LNCaP clone FGC (cell line): Measurements from ENCODE around the gene PRPF39.

Experiments
- DNase-seq: peaks from one replicate; pipeline ENCODE4 v3.0.0-alpha.2; 2011; ENCODE audit warnings: low read depth
- H3K4me3 ChIP-seq: 2 replicates; pipeline ENCODE4 v1.5.1; 2011; ENCODE audit warnings: mild to moderate bottlenecking, low read depth, low read length, control low read depth
- TF ChIP-seq, protein P1 (sequence below): IDR thresholded peaks from 2 replicates; pipeline ENCODE4 v1.5.1; 2012; ENCODE audit warnings: mild to moderate bottlenecking; ENCODE audit not compliant: control insufficient read depth, insufficient read depth; ENCODE audit errors: extremely low read depth

The PRPF39 gene

DNA sequence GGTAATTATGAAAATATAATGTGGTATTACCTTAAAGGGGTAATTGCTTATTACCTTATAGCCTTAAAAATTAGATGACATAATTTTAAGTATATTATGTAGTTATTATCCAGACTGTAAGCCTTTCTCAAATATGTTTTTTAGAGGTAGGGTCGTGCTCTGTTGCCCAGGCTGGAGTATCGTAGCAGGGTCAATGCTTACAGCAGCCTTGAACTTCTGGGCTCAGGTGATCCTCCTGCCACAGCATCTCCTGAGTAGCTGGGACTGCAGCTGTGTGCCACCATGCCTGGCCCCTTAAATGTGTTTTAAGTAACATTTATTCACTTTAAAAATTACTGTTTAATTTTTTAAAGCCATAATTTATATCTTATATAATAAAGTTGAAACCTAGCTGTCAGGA lies 10.4 kb downstream of the PRPF39 start:
- DNase-seq, result no peak
- no peak overlapping the region for H3K4me3 ChIP-seq
- TF ChIP-seq, protein P1, sequence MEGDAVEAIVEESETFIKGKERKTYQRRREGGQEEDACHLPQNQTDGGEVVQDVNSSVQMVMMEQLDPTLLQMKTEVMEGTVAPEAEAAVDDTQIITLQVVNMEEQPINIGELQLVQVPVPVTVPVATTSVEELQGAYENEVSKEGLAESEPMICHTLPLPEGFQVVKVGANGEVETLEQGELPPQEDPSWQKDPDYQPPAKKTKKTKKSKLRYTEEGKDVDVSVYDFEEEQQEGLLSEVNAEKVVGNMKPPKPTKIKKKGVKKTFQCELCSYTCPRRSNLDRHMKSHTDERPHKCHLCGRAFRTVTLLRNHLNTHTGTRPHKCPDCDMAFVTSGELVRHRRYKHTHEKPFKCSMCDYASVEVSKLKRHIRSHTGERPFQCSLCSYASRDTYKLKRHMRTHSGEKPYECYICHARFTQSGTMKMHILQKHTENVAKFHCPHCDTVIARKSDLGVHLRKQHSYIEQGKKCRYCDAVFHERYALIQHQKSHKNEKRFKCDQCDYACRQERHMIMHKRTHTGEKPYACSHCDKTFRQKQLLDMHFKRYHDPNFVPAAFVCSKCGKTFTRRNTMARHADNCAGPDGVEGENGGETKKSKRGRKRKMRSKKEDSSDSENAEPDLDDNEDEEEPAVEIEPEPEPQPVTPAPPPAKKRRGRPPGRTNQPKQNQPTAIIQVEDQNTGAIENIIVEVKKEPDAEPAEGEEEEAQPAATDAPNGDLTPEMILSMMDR, result no peak

DNA sequence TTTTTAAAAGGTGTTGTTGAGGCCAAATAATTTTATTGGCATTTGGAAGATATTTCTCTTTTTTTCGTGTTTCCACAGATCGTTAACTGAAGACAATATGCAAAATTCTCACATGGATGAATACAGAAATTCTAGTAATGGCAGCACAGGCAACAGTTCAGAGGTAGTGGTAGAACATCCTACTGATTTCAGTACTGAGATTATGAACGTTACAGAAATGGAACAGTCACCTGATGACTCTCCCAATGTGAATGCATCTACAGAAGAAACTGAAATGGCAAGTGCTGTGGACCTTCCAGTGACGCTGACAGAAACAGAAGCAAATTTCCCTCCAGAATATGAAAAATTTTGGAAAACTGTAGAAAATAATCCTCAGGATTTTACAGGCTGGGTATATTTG lies 11.2 kb downstream of the PRPF39 start:
- DNase-seq, result no peak
- TF ChIP-seq, protein P1, result no peak
- H3K4me3 ChIP-seq, result no peak overlapping the region

DNA sequence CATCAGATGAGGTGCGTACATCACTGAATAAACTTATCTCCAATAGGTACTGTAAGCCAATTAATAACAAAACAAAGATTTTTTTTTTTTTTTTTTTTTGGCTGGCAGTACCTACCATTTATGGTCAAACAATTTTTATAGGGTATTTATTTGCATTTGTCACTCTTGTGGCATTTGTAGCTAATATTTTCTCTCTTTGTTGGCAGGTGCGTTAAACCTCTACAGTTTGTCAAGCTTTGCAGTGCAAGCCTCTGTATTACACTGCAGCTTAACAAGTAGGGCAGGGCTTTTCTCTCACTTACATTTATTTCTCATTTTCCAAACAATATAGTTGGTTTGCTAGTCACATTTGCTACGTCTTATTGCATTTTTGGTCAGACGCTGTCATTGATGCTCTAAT lies 12.3 kb downstream of the PRPF39 start:
- TF ChIP-seq, protein P1, result no peak
- no peak overlapping the region for H3K4me3 ChIP-seq
- peak; percentile 89 for DNase-seq

DNA sequence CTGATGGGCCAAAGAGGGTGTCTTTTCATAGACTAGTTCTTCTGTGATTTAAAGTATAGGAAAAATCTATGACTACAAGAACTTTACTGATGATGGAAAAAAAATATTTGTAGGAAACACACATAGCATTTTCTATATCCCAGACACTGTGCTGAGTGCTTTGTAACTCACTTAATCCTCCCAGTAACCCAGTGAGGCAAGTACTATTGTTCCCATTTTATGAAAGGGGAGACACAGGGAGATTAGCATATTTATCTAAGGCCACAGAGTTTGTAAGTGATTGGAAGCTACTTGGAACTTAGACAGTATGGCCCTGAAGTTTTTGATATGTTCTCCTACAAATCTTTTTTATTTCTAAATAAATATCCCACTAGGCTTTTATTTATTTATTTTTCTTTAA lies 19.9 kb downstream of the PRPF39 start:
- H3K4me3 ChIP-seq, result no peak overlapping the region
- DNase-seq, result no peak
- TF ChIP-seq, protein P1, result no peak

DNA sequence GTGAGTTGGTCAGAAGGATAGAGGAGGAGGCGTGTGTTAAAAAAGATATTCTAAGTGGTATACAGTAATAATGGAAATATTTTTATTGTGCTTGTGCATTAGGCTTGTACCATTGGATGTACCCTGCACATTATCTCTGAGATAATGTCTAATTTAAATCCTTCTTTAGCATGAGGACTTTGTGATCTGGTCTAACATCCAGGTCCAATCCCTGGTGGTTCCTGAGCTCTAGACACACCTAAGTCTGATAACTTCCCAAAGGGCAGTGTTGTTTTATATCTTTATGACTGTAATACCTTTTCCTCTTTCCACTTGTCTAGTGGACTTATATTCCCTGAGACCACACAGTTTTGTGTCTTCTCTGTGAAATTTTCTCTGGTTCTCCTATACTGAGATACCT lies 20.6 kb downstream of the PRPF39 start:
- TF ChIP-seq, protein P1, result no peak
- no peak for DNase-seq
- no peak overlapping the region for H3K4me3 ChIP-seq

DNA sequence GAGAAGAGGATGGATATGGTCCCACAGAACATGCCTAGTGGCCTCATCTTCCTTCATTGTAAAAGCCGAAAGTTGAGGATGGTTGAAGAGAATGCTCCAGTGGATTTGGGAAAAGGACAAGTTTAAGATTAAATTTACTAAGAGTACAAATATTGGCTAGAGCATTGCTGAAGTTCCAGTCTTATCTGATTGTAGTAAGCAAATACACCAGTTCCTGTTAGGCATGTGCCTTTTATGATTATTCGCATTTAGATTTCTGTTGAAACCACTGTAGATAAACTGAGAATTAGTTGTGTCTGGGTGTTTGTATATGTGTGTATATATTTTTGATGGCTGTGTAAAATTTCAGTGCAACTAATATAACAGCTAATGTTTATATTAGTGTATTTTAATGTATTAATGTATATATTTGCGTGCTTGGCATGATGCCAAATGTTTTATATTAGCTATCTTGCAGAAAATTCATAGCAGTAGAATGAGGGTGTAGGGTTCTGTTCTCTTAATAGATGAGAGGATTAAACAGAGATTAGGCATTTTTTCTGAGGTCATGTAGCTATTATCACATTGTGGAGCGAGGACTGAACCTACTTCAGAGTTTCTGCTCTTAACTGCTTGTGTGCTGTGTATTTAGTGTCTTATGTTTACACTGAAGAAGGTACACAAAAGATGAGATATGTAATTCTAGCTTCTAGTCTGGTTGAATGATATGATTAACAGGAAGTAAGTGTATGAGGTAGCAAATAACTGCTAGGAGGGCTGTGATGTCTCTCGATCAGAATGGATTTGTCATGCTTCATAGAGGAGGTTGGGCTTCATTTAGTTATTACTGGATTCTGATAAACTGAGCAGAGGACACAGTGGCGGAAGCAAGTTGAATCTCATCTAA lies 29.2 kb downstream of the PRPF39 start:
- H3K4me3 ChIP-seq, result peak overlapping the region; percentile 30
- peak; percentile 88 for DNase-seq
- TF ChIP-seq, protein P1, result no peak

DNA sequence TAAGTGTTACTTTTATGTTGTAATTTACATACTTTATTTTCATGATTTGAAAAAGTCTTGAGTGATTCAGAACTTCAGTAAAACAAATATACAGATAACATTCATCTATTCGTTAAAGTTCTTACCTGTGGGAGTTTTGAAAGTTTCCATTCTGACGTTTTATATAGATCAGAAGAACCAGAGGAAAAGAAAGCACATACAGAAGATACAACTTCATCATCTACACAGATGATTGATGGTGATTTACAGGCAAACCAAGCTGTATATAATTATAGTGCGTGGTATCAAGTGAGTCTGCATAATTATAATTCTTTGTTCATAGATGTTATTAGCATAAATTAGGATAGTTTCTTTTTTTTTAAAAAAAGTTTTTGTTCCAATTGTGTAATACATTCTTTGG lies 30.4 kb downstream of the PRPF39 start:
- TF ChIP-seq, protein P1, result no peak
- no peak overlapping the region for H3K4me3 ChIP-seq
- no peak for DNase-seq
